ENCODE data around the gene FIG4.
A peak's percentile ranks its signal among the peaks of the same experiment; 100 is the strongest.
"Not testable (repeated sequence)": the region's sequence is repeated elsewhere in the genome, so short reads cannot be mapped to it uniquely, and the experiment has no call there.

The FIG4 gene

GRCh38 chr6:109690737-109691621, at the start of gene FIG4, which contains the start of gene AK9:
Gene FIG4, plus strand, starts transcription at chr6:109691296. Its CDS starts 140 bp downstream, at chr6:109691436.
Gene AK9, minus strand, starts transcription at chr6:109691202. Its CDS starts 15,457 bp downstream, at chr6:109675745.
- DNase-seq (ENCODE audit: low spot score): peak; percentile 94

GRCh38 chr6:109644131-109644530, 47.0 kb upstream of the FIG4 start:
- DNase-seq (ENCODE audit: low spot score): no peak

- no peak for DNase-seq (ENCODE audit: low spot score)
Observed at GRCh38 chr6:109653264-109653663, 37.8 kb upstream of the FIG4 start.

GRCh38 chr6:109655761-109656262, 35.3 kb upstream of the FIG4 start:
- no peak for DNase-seq (ENCODE audit: low spot score)

- no peak for DNase-seq (ENCODE audit: low spot score)
Observed at GRCh38 chr6:109660526-109661320, 30.4 kb upstream of the FIG4 start.

GRCh38 chr6:109662192-109662591, 28.9 kb upstream of the FIG4 start:
- no peak for DNase-seq (ENCODE audit: low spot score)

- no peak for DNase-seq (ENCODE audit: low spot score)
Observed at GRCh38 chr6:109669811-109670210, 21.3 kb upstream of the FIG4 start.

- DNase-seq (ENCODE audit: low spot score): no peak
Observed at GRCh38 chr6:109671733-109672132, 19.4 kb upstream of the FIG4 start.

- no peak for DNase-seq (ENCODE audit: low spot score)
Observed at GRCh38 chr6:109672175-109672574, 18.9 kb upstream of the FIG4 start.

GRCh38 chr6:109672839-109673238, 18.3 kb upstream of the FIG4 start:
- no peak for DNase-seq (ENCODE audit: low spot score)

- no peak for DNase-seq (ENCODE audit: low spot score)
Observed at GRCh38 chr6:109676724-109677123, 14.4 kb upstream of the FIG4 start.

GRCh38 chr6:109678240-109678639, 12.9 kb upstream of the FIG4 start:
- DNase-seq (ENCODE audit: low spot score): no peak

- DNase-seq (ENCODE audit: low spot score): not testable (repeated sequence)
Observed at GRCh38 chr6:109678661-109679505, 12.2 kb upstream of the FIG4 start.

- no peak for DNase-seq (ENCODE audit: low spot score)
Observed at GRCh38 chr6:109686566-109687265, 4.4 kb upstream of the FIG4 start.

- DNase-seq (ENCODE audit: low spot score): no peak
Observed at GRCh38 chr6:109687271-109687761, 3.8 kb upstream of the FIG4 start.

GRCh38 chr6:109690373-109690736, 741 bp upstream of the FIG4 start:
- DNase-seq (ENCODE audit: low spot score): peak; percentile 80

GRCh38 chr6:109693111-109693510, 2.0 kb downstream of the FIG4 start:
- no peak for DNase-seq (ENCODE audit: low spot score)

- no peak for DNase-seq (ENCODE audit: low spot score)
Observed at GRCh38 chr6:109695468-109695867, 4.4 kb downstream of the FIG4 start.

GRCh38 chr6:109696355-109696754, 5.3 kb downstream of the FIG4 start:
- DNase-seq (ENCODE audit: low spot score): no peak

- DNase-seq (ENCODE audit: low spot score): no peak
Observed at GRCh38 chr6:109701221-109701620, 10.1 kb downstream of the FIG4 start.

- no peak for DNase-seq (ENCODE audit: low spot score)
Observed at GRCh38 chr6:109701774-109702173, 10.7 kb downstream of the FIG4 start.

All from D341Med (cell line).